Spleen (tissue), 11 donors: ENCODE data around the gene TUBGCP2. TPM values are rescaled to one million over a fixed set of nuclear protein-coding genes. Genes with fewer than 3 reads are reported as not detected.

ENCODE experiments used
- DNase-seq: peaks from one replicate; pipeline ENCODE4 v3.0.0-alpha.2; 2020
- H3K27ac ChIP-seq, 8 donors: fragments of 200-600 bp; sonication (generic) in 7 of 8; 1 replicate in 4 of 8; 2 replicates in 4 of 8; pipeline versions ENCODE4 v1.5.0 to v1.8.0; 2016 to 2021; ENCODE audit warnings: inconsistent platforms in 4 of 8, mild to moderate bottlenecking in 4 of 8, moderate library complexity in 1 of 8
- H3K27me3 ChIP-seq, 7 donors: fragments of 200-600 bp; sonication (generic) in 6 of 7; replicated peaks in 1 of 7; 1 replicate in 4 of 7; 2 replicates in 3 of 7; pipeline versions ENCODE4 v1.5.0 to v1.8.0; 2016 to 2021; ENCODE audit warnings: inconsistent platforms in 3 of 7, mild to moderate bottlenecking in 1 of 7
- H3K36me3 ChIP-seq, 6 donors: fragments of 200-600 bp; sonication (generic) in 5 of 6; 1 replicate in 4 of 6; 2 replicates in 2 of 6; pipeline versions ENCODE4 v1.5.0 to v1.8.0; 2016 to 2021; ENCODE audit warnings: inconsistent platforms in 2 of 6
- H3K4me1 ChIP-seq, 6 donors: fragments of 200-600 bp; sonication (generic) in 5 of 6; 1 replicate in 3 of 6; 2 replicates in 3 of 6; pipeline versions ENCODE4 v1.5.0 to v1.8.0; 2016 to 2021; ENCODE audit warnings: inconsistent platforms in 3 of 6
- H3K4me3 ChIP-seq, 8 donors: fragments of 200-600 bp; sonication (generic) in 7 of 8; 1 replicate in 4 of 8; 2 replicates in 4 of 8; pipeline versions ENCODE4 v1.5.0 to v1.8.0; 2016 to 2021; ENCODE audit warnings: inconsistent platforms in 4 of 8, mild to moderate bottlenecking in 4 of 8, moderate library complexity in 2 of 8
- H3K9me3 ChIP-seq, 8 donors: fragments of 200-600 bp; sonication (generic) in 7 of 8; 1 replicate in 4 of 8; 2 replicates in 4 of 8; pipeline versions ENCODE4 v1.5.0 to v1.8.0; 2016 to 2021; ENCODE audit warnings: inconsistent platforms in 4 of 8
- CTCF ChIP-seq, 11 experiments: fragments of 200-600 bp in 7 of 11; fragments of 450-650 bp in 4 of 11; sonication (generic) in 4 of 11; IDR thresholded peaks in 8 of 11; conservative IDR thresholded peaks in 3 of 11; 1 replicate in 7 of 11; 2 replicates in 4 of 11; pipeline versions ENCODE4 v1.4.0 to v1.8.0; 2016 to 2021; ENCODE audit warnings: antibody characterized with exemption in 11 of 11, inconsistent platforms in 4 of 11, mild to moderate bottlenecking in 1 of 11
- POLR2A ChIP-seq, 3 donors: fragments of 450-650 bp; IDR thresholded peaks; one replicate each; pipeline ENCODE4 v1.5.1; 2017; ENCODE audit warnings: antibody characterized with exemption in 3 of 3, mild to moderate bottlenecking in 1 of 3
- POLR2AphosphoS5 ChIP-seq, 3 donors: sonication (generic); formaldehyde crosslinking; IDR thresholded peaks; one replicate each; pipeline ENCODE4 v1.5.1; 2017; ENCODE audit warnings: antibody characterized with exemption in 3 of 3
- WGBS, 5 donors: extraction: QIAGEN DNeasy Blood & Tissue Kit in 3 of 5; methylation state at CpG; one replicate each; pipeline versions ENCODE4 v1.1.5 to v1.1.7; 2013 to 2018; 5-methylcytosine and 5-hydroxymethylcytosine counted together
- intact Hi-C: fragments of 100-400 bp; cut with DNase I; formaldehyde crosslinking; loops from one replicate; pipeline ENCODE4 v1.15.0; 2023; ENCODE audit warnings: low total_unique reads
- polyA plus RNA-seq, 3 donors: library from polyadenylated mRNA; stranded (reverse); fragments of 200-250 nt; gene quantifications; one replicate each; pipeline ENCODE4 v1.2.1, GENCODE V29; 2013
- total RNA-seq, 7 donors: library from RNA; depleted of rRNA in 3 of 7; stranded (reverse); fragments of >200 nt in 3 of 7; fragmentation: NEBNext Ultra II Directional in 4 of 7; extraction: Animal tissue kit (Norgen Biotek cat#: 25700) in 4 of 7; gene quantifications; one replicate each; pipeline versions ENCODE4 v1.1.0 to v1.2.1, GENCODE V29; 2016 to 2021
- donor health status: healthy with polysubstance abuse.
- donor health status: DM: no; HTN: no; CAD: no; lungs with moderate emphysema.
- donor health status: DM: no; HTN: no; CAD: no.
- donor health status: Bipolar disorder and iron deficiency.
- donor health status: healthy.
- donor health status: DM: no; HTN: no; CAD: no.
- donor health status: DM: yes; HTN: yes; CAD: no.

TUBGCP2 gene
- total and polyA plus RNA-seq, 10 donors: 40.2 to 201 (median 57.6) TPM

- intact Hi-C loops: no loop called here
- Histone ChIP-seq H3K4me3 (no peak overlapping the region), H3K36me3 (peaks cover 0 to 2% (median 0%) of the 10 kb centered on the region in 6 donors), H3K9me3 (no peaks in the 10 kb centered on the region), H3K27ac (no peak overlapping the region), H3K27me3 (peaks cover 0 to 66% (median 22%) of the 10 kb centered on the region in 7 donors), H3K4me1 (no peaks in the 10 kb centered on the region)
- no peak for DNase-seq
- 71 to 83% (median 73%) methylated on average over 2 to 9 of the region's 9 CpGs for WGBS, 5 donors
- peak in 2 of 3 donors; percentile 16 to 69 for TF ChIP-seq POLR2AphosphoS5 (IDR thresholded peaks at IDR 0.05)
- no peak for TF ChIP-seq POLR2A (IDR thresholded peaks at IDR 0.05)
These were observed 40.9 kb upstream of the TUBGCP2 start for GRCh38 chr10:133349577-133350011.

GRCh38 chr10:133349160-133349568, 40.5 kb upstream of the TUBGCP2 start:
- Histone ChIP-seq H3K36me3 (no peaks in the 10 kb centered on the region), H3K27me3 (peaks cover 0 to 71% (median 22%) of the 10 kb centered on the region in 7 donors), H3K4me3 (no peak overlapping the region), H3K9me3 (no peaks in the 10 kb centered on the region), H3K4me1 (no peaks in the 10 kb centered on the region), H3K27ac (no peak overlapping the region)
- TF ChIP-seq POLR2A (IDR thresholded peaks at IDR 0.05) (no peak), POLR2AphosphoS5 (IDR thresholded peaks at IDR 0.05) (peak in 1 of 3 donors; percentile 17), CTCF (IDR thresholded peaks at IDR 0.05 in 8 of 11, conservative IDR thresholded peaks at IDR 0.05 in 3 of 11) (no peak)
- intact Hi-C loops: no loop called here
- DNase-seq: no peak
- WGBS, 5 donors: 83 to 91% (median 89%) methylated on average over 8 of the region's 8 CpGs

GRCh38 chr10:133347710-133348517, 39.2 kb upstream of the TUBGCP2 start:
- Histone ChIP-seq H3K27ac (no peak overlapping the region), H3K9me3 (no peaks in the 10 kb centered on the region), H3K27me3 (peaks cover 0 to 83% (median 26%) of the 10 kb centered on the region in 7 donors), H3K4me1 (no peaks in the 10 kb centered on the region), H3K4me3 (no peak overlapping the region), H3K36me3 (no peaks in the 10 kb centered on the region)
- 44 to 62% (median 55%) methylated on average over 10 to 16 of the region's 16 CpGs for WGBS, 5 donors
- peak in 1 of 3 donors; percentile 44 for TF ChIP-seq POLR2AphosphoS5 (IDR thresholded peaks at IDR 0.05)
- no peak for TF ChIP-seq CTCF (IDR thresholded peaks at IDR 0.05 in 8 of 11, conservative IDR thresholded peaks at IDR 0.05 in 3 of 11)
- intact Hi-C loops: no loop called here
- DNase-seq: no peak

GRCh38 chr10:133346413-133346812, 37.7 kb upstream of the TUBGCP2 start:
- H3K9me3 ChIP-seq: no peaks in the 10 kb centered on the region
- DNase-seq: no peak
- peaks cover 0 to 98% (median 32%) of the 10 kb centered on the region in 7 donors for H3K27me3 ChIP-seq
- no peaks in the 10 kb centered on the region for H3K36me3 ChIP-seq
- no peaks in the 10 kb centered on the region for H3K4me1 ChIP-seq
- TF ChIP-seq POLR2AphosphoS5 (IDR thresholded peaks at IDR 0.05) (peak in 2 of 3 donors; percentile 11 to 43), POLR2A (IDR thresholded peaks at IDR 0.05) (no peak)
- no peak overlapping the region for H3K27ac ChIP-seq
- WGBS, 5 donors: 37 to 56% (median 43%) methylated on average over 11 of the region's 11 CpGs
- no peak overlapping the region for H3K4me3 ChIP-seq
- intact Hi-C loops: no loop called here

- DNase-seq: no peak
- intact Hi-C loops: no loop called here
- H3K27me3 ChIP-seq: peaks cover 0 to 100% (median 36%) of the 10 kb centered on the region in 7 donors
- no peak overlapping the region for H3K27ac ChIP-seq
- H3K9me3 ChIP-seq: no peaks in the 10 kb centered on the region
- H3K4me1 ChIP-seq: no peaks in the 10 kb centered on the region
- H3K4me3 ChIP-seq: no peak overlapping the region
- 65 to 77% (median 73%) methylated on average over 5 of the region's 5 CpGs for WGBS, 5 donors
- no peak for TF ChIP-seq CTCF (IDR thresholded peaks at IDR 0.05 in 8 of 11, conservative IDR thresholded peaks at IDR 0.05 in 3 of 11)
- no peak for TF ChIP-seq POLR2AphosphoS5 (IDR thresholded peaks at IDR 0.05)
- TF ChIP-seq POLR2A (IDR thresholded peaks at IDR 0.05): no peak
- no peaks in the 10 kb centered on the region for H3K36me3 ChIP-seq
These were observed 35.6 kb upstream of the TUBGCP2 start for GRCh38 chr10:133344236-133344635.
